NK-92 (cell line): ENCODE measurements around the gene DLGAP1.
"Not testable (repeated sequence)": the region's sequence is repeated elsewhere in the genome, so short reads cannot be mapped to it uniquely, and the experiment has no call there.

Experiments
- DNase-seq: peaks from one replicate; lab custom pipeline; 2025; ENCODE audit not compliant: unreplicated experiment; lab: John Stamatoyannopoulos, UW

The DLGAP1 gene

DNA sequence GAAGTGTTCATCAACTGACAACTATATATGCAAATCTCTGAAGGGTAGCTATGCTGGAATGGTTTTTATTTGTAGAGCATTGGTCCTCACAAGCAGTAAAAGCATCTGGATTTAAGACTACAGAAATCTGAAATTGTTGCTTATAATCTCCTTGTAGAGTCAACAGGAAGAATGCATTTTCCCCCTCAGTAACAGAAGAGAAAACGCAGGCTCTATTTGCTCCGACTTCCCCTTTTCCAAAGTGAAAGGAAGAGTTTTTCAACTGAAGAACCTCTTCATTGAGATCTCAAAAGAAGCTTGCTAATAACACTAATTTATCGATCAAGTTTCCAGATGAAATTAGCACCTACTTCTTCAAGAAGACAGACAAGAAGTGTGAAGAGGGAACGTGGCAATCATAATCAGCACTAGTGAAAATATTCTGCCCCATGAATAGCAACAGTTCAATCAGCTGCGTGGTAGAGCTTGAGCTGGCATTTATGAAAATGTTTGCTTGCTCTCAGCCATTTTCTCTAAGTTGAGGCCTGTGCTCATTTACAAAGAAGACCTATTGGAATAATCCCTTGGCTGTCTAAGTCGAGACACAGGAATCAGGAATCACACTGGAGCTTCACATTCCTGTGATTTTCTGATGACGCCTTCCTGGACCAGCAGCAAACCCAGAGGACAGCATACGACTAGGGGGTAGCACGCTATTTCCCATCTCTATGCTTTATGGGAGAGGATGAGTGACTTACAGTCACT is 961.4 kb downstream of the DLGAP1 start:
- no peak for DNase-seq

DNA sequence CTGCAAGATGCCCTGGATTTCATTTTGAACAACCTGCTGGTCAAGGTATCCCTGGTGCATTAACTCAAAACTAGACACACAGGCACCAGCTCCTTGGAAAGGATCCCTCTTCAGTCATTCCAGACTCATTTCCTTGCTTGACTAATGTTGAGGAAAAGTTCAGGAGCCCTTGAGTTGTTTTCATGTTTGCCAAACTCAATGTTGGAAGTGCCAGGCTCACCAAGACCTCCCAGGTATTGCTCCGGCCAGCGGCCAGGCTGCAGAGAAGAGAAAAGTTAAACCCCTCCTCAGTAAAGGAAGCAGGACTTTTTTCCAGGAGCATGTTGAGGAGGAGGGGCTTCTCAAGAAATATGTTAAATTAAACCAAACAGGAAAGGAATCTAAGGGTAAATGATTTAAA is 962.4 kb downstream of the DLGAP1 start:
- no peak for DNase-seq

DNA sequence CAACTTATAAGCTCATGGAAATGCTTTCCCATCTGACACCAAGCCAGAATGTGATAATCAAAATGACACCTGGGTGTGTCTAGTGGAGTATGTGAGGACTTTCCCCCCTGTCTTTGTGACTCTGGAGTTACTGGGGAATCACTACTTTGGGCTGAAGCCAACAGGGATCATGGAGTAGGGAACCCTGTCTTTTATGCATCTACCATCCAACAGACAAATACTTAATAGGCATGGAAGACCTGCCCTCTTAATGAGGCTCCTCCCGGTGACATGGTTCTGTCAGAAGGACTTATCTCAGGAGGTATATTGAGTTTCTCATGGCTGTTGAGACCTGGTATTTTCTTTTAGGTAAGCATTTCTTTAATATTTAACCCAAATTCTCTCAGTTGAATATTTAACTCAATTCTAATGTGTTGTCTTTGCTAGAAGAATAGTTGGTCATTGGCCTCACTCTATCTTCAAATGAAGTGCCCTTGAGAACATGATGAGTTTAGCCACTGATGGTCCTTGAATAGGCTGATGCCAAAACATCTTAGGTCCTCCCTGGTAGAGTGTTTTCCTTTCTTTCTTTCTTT is 963.0 kb downstream of the DLGAP1 start:
- no peak for DNase-seq

DNA sequence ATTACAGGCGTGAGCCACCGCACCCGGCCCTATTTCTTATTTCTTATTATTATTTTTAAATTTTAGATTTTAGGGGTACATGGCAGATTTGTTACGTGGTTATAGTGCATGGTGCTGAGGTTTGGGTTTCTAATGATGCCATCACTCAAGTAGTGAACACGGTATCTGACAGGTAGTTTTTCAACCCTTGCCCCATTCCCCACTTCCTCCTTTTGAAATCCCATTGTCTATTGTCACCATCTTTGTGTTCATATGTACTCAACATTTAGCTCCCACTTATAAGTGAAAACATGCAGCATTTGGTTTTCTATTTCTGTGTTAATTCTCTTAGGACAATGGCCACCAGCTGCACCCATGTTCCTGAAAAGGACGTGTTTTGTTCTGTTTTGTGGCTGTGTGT is 965.6 kb downstream of the DLGAP1 start:
- DNase-seq, result no peak

DNA sequence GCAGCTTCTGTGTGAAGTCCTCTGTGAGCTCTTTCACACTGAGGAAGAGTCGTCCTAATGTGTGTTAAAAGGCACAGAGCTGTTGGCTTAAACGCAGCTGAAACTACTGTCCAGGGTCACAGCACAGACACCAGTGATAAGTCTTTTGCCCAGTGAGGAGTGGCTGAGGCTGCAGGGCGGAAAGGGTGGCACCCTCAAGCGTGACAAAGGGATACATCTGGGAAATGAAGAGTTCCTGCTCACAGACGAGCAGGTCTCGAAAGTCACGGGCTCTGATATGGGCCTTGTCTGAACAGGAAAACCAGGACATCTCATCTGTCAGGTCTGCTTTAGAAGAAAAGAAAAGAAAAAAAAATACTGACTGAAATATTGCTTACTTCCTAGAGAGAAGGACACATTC is 968.6 kb downstream of the DLGAP1 start:
- no peak for DNase-seq

DNA sequence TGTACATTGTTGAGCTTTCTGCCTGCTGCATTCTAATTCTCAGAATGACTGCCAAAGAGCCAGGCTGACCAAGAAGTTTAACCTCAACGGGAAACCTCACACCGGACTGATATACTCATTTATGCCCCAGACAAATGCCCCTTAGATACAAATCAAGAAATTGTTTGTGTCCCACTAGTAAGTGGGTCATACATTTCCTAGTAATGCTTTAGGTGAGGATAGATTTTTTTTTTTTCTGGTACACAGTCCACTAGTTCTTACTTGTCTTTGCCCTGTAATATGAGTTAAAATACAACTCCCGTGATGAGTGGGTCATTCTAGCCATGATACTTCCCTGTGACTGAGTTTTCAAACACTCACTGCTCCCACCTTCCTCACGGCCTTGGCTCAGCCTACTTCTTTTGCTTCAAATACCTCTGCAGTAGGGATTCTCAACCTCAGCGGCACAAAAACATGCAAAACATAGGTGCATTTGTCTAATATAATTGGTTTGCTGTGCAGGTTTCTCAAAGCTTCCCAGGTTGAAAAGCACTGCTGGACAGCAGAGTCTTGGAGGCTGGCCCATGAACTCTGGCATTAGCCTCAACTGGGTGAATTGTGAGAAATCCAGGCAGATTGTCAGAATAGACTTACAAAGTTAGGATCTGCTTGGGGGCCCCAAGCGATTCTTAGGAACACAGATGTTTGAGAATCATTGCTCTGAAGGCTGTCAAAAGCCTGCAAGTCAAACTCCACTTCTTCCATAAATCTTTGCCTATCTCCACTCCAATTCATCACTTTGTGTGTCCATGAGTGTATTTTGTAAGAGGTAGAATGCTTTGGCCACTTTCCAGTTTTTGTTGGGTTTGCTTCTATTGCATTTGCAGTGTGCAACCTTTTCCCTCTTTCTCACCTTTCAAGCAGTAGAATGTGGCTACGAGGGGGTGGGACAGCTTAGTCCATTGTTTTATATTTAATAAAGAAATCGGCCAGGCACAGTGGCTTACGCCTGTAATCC is 969.7 kb downstream of the DLGAP1 start:
- no peak for DNase-seq

DNA sequence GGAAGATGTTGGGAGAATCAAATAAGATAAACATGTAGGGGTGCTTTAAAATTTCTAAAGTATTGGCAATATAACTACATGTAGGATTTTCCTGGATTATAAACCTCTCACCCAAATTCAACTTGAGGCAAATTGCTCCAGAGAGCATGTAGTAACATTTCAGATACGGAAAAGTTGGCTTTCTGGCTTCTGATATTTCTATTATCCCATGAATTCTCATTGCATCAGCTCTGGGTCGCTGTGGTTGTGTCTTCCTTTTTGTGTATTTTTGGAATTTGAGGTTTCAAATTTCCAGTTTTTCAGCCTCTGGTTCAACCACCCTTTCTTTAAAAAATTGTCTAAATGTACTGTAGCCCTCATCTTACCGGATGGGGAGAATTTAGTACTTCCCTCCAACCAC is 972.8 kb downstream of the DLGAP1 start:
- DNase-seq, result no peak

DNA sequence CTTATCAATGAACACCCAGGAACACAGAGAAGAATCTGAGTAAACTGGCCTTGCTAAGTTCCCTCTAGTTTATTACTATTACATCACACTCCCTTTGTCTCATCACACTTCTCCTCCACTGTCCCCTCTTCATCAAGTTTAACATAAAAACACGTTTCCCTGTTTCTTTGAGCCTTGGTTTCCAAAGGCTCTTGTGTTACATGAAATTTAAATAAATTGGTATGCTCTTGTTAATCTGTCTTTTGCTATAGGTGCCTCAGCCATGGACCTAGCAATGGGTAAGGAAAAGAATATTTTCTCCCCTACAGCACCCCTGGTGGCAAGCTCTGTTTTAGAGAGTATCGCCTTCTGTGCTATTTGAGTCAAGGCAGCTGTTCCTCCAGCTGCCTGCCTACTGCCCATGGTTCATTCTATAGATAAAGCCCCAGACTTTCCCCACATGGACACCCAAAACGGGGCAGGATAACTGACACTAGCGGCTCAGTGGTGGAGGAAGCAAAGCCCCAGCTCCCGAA is 973.4 kb downstream of the DLGAP1 start:
- no peak for DNase-seq

DNA sequence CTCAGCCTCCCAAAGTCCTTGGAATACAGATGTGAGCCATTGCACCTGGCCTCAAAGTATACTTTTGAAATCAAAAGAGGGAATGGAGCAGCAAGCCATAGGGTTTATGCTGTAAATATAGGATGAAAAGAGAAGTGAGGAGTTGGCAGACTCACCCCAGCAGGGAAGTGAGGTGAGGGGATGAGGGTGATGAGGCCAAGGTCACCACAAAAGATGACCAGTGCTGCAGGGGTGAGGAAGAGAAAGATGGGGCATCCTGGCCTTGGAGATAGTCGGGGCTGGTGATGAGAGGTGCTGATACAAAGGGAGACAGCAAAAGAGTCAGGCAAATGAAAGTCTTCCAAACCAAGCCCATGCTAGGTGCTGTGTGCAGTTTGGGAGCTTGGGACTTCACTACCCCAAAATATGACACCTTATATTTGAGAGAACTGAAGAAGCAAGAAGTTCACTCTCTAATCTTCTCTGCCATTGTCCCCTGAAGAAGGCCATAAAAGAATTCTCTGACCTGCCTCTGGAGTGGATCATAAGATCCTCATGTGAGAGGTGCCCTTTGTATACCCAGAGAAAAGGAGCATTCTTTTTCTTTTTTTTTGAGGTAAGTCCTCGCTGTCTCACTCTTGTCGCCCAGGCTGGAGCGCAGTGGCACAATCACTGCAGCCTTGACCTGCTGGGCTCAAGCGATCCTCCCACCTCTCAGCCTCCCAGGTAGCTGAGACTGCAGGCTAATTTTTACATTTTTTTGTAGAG is 974.1 kb downstream of the DLGAP1 start:
- DNase-seq, result no peak

DNA sequence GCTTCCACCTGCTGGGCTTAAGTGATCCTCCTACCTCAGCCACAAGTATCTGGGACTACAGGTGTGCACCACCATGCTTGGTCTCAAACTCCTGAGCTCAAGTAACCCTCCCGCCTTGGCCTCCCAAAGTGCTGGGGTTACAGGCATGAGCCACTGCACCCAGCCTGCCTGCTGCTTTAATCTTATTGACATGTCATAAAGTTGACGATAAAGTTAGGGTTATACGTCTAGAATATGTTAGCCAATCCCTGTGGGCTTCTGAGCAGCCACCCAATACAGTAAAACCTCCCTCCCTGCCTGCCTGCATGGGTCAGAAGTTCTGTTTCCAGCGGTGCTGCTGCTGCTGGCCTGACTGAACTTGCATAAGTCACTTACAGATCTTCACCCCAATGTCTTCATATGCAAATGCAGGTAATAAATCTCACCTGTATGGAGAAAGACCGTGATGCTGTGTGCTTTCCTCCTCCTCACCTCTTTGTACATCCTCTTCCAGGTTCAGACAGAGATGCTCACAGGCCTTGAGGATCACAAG is 975.1 kb downstream of the DLGAP1 start:
- no peak for DNase-seq

DNA sequence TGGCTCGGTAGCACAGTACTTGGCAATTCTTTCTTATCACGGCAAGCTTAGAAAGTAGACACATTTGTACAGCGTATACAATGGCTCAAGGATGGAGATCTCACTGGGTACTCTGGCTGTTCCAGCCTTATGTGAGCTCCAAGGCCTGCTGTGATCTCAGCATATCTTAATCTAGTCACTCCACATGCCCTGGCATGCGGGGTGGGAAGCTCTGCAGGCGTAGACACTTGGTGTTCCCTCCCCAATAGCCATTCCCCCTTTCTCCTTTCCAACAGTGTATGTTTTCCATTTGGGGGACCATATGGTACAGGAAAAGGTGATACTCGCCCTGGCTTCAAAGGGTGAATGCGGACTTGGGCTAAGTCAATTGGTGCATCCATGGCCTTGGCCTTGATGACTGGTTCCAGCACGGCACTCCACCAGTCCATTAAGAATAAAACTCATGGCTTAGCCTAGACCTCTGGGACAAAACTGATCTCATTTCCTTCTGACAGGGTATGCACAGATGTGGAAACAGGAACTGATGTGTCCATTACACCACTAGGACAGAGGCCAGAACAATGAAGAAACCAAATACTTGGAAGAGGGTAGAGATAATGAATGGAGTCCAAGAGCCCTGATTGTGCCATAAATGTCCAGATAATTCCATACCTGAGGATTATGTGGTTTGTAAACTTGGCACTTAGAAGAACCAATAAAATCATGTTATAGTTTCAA is 976.7 kb downstream of the DLGAP1 start:
- no peak for DNase-seq

DNA sequence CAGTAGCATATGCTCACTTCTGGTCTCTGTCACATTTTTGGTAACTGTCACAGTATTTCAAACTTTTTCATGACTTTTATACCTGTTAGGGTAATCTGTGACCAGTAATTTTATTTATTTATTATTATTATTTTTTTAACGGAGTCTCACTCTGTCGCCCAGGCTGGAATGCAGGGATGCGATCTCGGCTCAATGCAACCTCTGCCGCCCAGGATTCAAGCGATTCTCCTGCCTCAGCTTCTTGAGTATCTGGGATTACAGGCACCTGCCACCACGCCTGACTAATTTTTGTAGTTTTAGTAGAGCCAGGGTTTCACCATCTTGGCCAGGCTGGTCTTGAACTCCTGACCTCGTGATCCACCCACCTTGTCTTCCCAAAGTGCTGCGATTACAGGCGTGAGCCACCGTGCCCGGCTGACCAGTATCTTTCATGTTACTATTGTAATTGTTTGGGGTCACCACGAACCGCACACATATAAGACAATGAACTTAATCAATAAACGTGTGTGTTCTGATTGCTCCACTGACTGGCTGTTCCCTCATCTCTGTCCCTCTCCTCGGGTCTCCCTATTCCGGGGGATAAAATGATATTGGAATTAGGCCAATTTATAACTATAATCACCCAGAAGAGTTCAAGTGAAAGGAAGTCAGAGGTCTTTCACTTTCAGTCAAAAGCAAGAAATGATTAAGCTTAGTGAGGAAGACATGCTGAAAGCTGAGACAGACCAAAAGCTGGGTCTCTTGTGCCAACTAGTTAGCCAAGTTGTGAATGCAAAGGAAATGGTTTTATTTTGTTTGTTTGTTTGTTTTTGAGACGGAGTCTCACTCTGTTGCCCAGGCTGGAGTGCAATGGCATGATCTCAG is 982.2 kb downstream of the DLGAP1 start:
- DNase-seq, result no peak

DNA sequence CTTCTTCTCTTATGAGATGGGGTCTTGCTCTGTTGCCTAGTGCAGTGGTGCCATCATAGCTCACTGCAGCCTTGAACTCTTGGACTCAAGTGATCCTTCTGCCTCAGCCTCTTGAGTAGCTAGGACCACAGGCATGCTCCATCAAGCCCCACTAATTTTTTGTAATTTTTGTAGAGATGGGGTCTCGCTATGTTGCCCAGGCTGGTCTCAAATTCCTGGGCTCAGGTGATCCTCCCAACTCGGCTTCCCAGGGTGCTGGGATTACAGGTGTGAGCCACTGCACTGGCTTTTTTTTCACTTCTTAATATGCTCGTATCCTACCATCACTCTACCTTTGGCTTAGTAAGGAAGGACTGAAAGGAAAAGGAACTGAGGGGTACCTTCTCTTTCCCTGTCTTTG is 983.0 kb downstream of the DLGAP1 start:
- not testable (repeated sequence) for DNase-seq

DNA sequence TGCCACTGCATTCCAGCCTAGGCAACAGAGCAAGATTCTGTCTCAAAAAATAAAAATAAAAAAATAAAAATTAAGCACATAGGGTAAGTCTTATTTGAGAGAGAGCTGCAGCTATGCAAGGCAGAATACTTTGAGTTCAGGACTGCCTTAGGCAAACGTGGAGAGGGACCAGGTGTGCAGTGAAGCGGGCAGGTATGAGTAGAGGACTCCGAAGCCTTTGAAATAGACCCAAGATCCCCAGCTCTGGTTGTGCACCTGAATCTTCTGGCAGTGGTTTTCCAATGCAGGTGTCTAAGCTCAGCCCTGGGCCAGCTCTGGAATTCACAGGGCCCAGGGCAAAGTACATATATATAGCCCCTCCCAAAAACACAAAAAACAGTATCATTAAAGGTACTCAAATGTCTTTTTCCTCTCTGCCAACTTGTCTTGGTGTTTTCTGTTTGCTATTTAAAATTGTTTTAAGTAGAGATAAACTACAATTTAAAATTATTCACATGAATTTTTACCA is 983.9 kb downstream of the DLGAP1 start:
- no peak for DNase-seq

DNA sequence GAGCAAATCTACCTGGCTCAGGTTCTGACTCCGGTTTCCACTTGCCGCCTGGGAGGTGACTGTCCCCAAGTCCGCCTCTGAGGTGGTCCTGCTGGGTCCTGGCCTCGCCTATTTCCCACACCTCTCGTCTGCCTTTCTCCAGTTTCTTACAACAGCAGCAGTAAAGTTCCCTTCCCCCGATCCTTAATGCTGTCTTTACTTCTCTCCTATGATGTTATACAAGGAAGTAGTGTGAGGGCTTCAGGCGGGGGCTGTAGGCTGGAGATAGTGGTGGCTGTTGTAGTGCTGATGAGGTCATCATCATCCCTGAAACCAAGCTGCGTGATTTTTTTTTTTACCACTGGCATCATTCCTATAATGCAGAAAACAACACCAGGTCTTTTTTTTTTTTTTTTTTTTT is 986.3 kb downstream of the DLGAP1 start:
- no peak for DNase-seq

DNA sequence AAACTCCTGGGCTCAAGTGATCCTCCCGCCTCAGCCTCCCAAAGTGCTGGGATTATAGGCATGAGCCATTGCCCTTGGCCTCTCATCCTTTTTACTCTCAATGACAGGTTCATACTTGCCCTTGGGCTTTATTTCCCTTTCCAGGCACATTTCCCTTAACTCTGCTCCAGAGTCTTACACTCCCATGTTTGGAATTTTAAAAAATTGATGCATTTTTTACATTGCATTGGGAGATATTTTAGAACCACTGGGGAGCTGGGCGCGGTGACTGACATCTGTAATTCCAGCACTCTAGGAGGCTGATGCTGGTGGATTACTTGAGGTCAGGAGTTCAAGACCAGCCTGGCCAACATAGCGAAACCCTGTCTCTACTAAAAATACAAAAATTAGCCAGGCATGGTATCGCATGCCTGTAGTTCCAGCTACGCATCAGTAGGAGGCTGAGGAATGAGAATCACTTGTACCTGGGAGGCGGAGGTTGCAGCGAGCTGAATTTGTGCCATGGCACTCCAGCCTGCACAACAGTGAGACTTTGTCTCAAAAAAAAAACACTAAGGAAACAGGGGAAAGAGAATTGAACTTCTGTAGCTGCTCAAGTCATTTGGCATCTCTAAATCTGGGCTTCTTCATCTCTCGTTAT is 986.9 kb downstream of the DLGAP1 start:
- no peak for DNase-seq

DNA sequence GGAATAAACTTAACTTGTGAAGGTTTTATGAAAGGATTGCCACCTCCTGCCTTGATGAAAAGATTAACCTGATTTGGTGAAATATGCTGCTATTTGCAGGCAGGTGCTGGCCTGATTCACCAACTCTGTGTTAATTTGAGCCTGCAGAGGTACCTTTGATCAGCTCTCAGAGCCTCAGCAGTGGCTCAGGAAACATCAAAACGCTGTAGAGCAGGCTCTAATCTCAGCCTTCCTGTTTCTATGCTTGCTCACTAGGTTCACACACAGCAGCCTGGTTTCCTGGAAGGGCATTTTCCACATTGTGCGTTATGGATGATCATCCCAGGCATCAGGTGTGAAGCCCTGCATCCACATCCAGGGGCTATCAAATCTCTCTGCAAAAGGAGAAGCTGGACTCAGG is 988.2 kb downstream of the DLGAP1 start:
- DNase-seq, result no peak

DNA sequence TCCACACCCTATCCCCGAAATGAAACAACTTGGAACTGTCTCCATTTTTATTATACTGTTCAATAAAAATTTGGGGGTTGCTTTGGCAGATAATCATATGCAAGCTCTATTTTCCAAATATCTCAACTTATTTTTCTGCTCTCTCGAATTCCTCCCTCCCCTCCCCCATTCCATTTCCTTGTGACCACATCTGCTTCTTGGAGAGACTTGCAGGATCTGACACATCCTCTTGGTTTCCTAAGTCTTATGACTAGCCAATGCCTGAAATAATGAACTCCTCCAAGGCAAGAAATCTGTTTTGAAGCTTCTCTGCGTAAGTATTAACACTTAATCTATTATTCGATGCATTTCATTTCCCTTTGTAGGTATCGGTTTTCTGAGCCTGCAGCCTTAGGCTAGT is 989.1 kb downstream of the DLGAP1 start:
- no peak for DNase-seq
